Measurements from ENCODE around the gene ASB9.
"Not testable (repeated sequence)": the region's sequence is repeated elsewhere in the genome, so short reads cannot be mapped to it uniquely, and the experiment has no call there.

Gene ASB9, protein sequence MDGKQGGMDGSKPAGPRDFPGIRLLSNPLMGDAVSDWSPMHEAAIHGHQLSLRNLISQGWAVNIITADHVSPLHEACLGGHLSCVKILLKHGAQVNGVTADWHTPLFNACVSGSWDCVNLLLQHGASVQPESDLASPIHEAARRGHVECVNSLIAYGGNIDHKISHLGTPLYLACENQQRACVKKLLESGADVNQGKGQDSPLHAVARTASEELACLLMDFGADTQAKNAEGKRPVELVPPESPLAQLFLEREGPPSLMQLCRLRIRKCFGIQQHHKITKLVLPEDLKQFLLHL

GRCh38 chrX:15269618-15270521 is at the start of gene ASB9:
Gene ASB9 (minus strand): TSS chrX:15270083. CDS start chrX:15269874, 209 bp downstream.
- peak; percentile 43 for DNase-seq

GRCh38 chrX:15319075-15319474 is 49.2 kb upstream of the ASB9 start:
- DNase-seq, result no peak

DNA sequence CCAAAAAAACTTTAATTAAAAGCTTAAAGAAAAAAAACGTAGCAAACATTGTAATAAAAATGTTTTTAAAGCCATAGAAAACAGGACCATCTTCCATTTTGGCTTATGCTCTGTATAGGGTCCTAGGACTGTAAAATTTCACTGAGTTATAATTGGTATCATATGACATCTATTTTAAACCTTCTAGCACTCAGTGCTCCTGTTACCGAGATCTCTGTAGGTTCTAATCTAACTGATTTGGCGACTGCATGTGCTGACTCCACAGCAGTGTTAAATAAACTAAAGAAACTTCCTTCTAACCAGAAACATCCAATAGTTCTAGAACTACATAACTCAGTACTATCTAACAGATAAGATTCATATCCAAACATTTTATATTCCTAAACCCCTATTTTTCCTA is 45.6 kb upstream of the ASB9 start, which contains the start of gene ASB11:
Gene ASB11, minus strand, starts transcription at position 132 of the 400 bp plus-strand sequence. Its CDS starts 35 bp downstream, at position 97.
- DNase-seq, result no peak

DNA sequence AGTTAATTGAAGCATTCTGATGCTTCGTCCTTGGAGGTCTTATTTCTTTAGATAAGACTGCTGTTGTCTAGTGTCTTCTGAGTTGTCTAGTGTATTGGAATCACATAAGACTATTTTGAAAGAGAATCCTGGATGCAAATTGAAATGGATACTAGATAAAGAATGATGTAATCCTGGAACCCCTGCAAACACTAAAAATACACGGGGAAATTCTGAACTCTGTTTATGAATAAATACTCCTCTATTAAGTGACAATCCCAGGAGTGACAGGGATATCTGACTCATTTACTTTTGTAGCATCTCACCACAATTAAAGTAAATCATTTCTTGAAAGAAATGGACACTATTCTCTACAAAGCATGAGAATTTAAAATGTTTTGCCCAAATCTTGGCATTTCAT is 44.6 kb upstream of the ASB9 start:
- DNase-seq, result no peak

GRCh38 chrX:15311119-15311518 is 41.2 kb upstream of the ASB9 start:
- DNase-seq, result no peak

GRCh38 chrX:15310117-15310516 is 40.2 kb upstream of the ASB9 start:
- DNase-seq, result no peak

- not testable (repeated sequence) for DNase-seq
Observed at GRCh38 chrX:15305899-15306298, 36.0 kb upstream of the ASB9 start.

- DNase-seq, result no peak
Observed at GRCh38 chrX:15301924-15302323, 32.0 kb upstream of the ASB9 start.

- peak; percentile 6 for DNase-seq
Observed at GRCh38 chrX:15299941-15300851, 30.3 kb upstream of the ASB9 start.

DNA sequence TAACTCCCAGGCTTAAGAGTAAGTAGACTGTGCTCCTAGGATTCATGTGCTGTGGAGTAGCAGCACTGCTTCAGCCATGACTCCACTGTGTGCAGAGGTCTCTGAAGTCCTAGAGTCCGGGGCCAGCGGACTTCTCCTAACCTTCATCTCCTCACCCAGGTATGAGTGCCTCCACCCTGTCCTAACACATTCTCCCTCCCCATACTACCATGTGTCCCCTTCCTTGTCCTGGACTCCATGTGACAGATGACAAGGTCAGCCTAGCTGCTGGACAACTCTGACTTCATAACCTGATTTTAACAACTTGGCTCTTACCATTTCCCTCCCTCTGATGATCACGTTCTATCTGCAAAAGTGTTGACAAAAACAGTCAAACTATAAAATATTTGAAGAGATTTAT is 28.9 kb upstream of the ASB9 start:
- no peak for DNase-seq

DNA sequence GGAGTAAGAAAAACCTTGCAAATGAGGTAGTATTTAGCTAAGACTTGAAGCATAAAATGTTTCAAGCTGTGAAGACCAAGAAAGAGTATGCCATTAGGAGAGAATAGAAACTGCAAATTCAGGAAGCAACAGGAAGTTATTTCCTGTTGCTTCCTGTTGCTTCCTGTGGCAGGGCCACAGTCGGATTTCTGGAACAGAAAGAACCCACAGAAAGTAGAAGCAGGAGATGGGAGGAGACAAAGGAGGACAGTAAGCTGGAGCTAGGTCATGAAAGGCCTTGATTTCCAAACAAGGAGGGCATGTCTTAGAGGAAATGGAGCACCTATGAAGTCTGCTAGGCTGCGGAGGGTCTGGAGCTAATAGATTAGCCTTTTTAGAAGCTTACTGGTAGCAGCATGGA is 28.3 kb upstream of the ASB9 start:
- no peak for DNase-seq

GRCh38 chrX:15293451-15293850 is 23.6 kb upstream of the ASB9 start:
- no peak for DNase-seq

- DNase-seq, result no peak
Observed at GRCh38 chrX:15292861-15293260, 23.0 kb upstream of the ASB9 start.

- no peak for DNase-seq
Observed at GRCh38 chrX:15277604-15278003, 7.7 kb upstream of the ASB9 start.

DNA sequence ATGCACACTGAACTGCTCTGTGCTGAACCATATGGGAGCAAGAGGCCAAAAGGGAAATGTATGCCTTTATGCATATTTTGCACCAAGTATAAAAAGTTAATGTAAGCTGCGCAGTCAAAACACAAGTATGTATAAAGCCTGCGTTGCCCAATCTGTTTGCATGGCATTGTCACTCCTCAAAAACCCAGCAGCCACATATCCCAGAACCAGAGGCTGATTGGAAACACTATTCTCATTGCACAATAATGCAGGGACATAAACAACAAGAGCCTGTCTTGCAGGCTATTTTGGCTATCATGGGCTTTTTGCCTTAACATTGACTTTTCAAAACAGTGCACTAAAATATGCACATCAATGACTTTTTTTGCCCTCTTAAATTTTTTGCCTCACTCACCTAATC is 5.1 kb upstream of the ASB9 start:
- no peak for DNase-seq

GRCh38 chrX:15273275-15273674 is 3.4 kb upstream of the ASB9 start:
- not testable (repeated sequence) for DNase-seq

- DNase-seq, result no peak
Observed at GRCh38 chrX:15271757-15272156, 1.9 kb upstream of the ASB9 start.

- no peak for DNase-seq
Observed at GRCh38 chrX:15269120-15269519, 763 bp downstream of the ASB9 start.

DNA sequence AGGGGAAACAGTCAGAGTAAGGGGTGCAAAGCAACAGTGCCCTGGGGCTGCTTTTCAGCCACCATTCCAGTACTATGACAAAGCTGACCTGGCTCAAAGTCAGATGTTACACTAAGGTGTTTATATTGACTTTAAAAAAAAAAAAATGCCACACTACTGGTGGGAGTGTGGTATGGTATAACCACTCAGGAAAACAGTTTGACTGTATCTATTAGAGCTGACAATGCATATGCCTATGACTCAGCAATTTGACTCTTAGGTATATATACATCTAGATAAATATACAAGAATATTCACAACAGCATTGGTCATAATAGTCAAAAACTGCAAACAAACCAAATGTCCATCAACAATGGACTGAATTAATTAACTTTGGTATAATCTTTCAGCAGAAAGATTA is 15.0 kb downstream of the ASB9 start:
- no peak for DNase-seq

- DNase-seq, result no peak
Observed at GRCh38 chrX:15245896-15246295, 24.0 kb downstream of the ASB9 start.

GRCh38 chrX:15244421-15244820 is 25.5 kb downstream of the ASB9 start:
- no peak for DNase-seq

GRCh38 chrX:15242899-15243555 is 26.9 kb downstream of the ASB9 start:
- DNase-seq, result peak; percentile 55
